GM23338 (cell line): Measurements from ENCODE around the gene ZNRF2. TPM values are rescaled to one million over a fixed set of nuclear protein-coding genes. Genes with fewer than 3 reads are reported as not detected.

Source experiments
- CREB1 ChIP-seq: fragments of 250-450 bp; sonication (Bioruptor Pico); IDR thresholded peaks from 2 replicates; pipeline ENCODE4 v1.5.0; 2020; ENCODE audit warnings: low read depth, mild to moderate bottlenecking, moderate library complexity
- CTCF ChIP-seq, 2 experiments: fragments of 200-600 bp in 1 of 2; sonication (generic) in 1 of 2; conservative IDR thresholded peaks; 2 replicates each; pipeline versions ENCODE4 v1.5.1 to v1.6.1; 2016 to 2017; ENCODE audit warnings: antibody characterized with exemption in 2 of 2, low read depth in 2 of 2, mild to moderate bottlenecking in 2 of 2, moderate library complexity in 1 of 2
- ETS1 ChIP-seq: IDR thresholded peaks from 2 replicates; pipeline ENCODE4 v1.6.1; 2016; ENCODE audit warnings: antibody characterized with exemption
- EZH2 ChIP-seq: fragments of 200-600 bp; sonication (generic); IDR thresholded peaks from one replicate; pipeline ENCODE4 v1.8.0; 2017; ENCODE audit warnings: antibody characterized with exemption, mild to moderate bottlenecking, low read depth; ENCODE audit not compliant: unreplicated experiment
- EZH2phosphoT487 ChIP-seq: fragments of 200-600 bp; sonication (generic); IDR thresholded peaks from one replicate; pipeline ENCODE4 v1.8.1; 2018; ENCODE audit warnings: antibody characterized with exemption; ENCODE audit not compliant: unreplicated experiment
- JUNB ChIP-seq: IDR thresholded peaks from one replicate; pipeline ENCODE4 v1.6.1; 2016; ENCODE audit warnings: antibody characterized with exemption; ENCODE audit not compliant: unreplicated experiment
- STAT1 ChIP-seq: IDR thresholded peaks from one replicate; pipeline ENCODE4 v1.6.1; 2016; ENCODE audit warnings: antibody characterized with exemption; ENCODE audit not compliant: unreplicated experiment
- ZNF331 ChIP-seq: fragments of 250-450 bp; sonication (Bioruptor Pico); IDR thresholded peaks from 2 replicates; pipeline ENCODE4 v1.5.0; 2020; ENCODE audit warnings: low read depth, mild to moderate bottlenecking, moderate library complexity
- ZNF462 ChIP-seq: fragments of 250-450 bp; sonication (Bioruptor Pico); IDR thresholded peaks from 2 replicates; pipeline ENCODE4 v1.5.0; 2020; ENCODE audit warnings: mild to moderate bottlenecking, moderate library complexity
- microRNA counts: library from miRNA; unstranded; fragments of <30 nt; microRNA quantifications from one replicate; lab custom pipeline; 2017
- microRNA-seq: library from miRNA; unstranded; fragments of <30 nt; microRNA quantifications from one replicate; pipeline ENCODE4, GENCODE V29; 2017
- polyA plus RNA-seq: library from polyadenylated mRNA; unstranded; fragments of >200 nt; fragmentation: Nextera tagmentation; extraction: Ambion mirVana; gene quantifications from 2 replicates; pipeline ENCODE4 v1.2.1, GENCODE V29; 2016
- small RNA-seq: library from RNA; depleted of rRNA; stranded (forward); fragments of <200 nt; gene quantifications from one replicate; pipeline ENCODE3, GENCODE V24; 2014; ENCODE audit warnings: low replicate concordance
- total RNA-seq: library from RNA; depleted of rRNA; stranded (reverse); fragments of >200 nt; shearing (Covaris generic); gene quantifications from 2 replicates; pipeline ENCODE4 v1.2.3, GENCODE V29; 2014; rRNA removed

The ZNRF2 gene
- total and polyA plus RNA-seq, 2 experiments from 2014 or later: 6.0 to 34.7 TPM

GRCh38 chr7:30413864-30414263 lies 129.5 kb downstream of the ZNRF2 start (continued):
- no peak for TF ChIP-seq ZNF462 (CRISPR knock-in tag)
- TF ChIP-seq ETS1: no peak
- TF ChIP-seq STAT1: no peak
- TF ChIP-seq ZNF331 (CRISPR knock-in tag): no peak
- TF ChIP-seq CTCF (conservative IDR thresholded peaks at IDR 0.05; ENCODE audit: low read depth in 2 of 2): no peak
- TF ChIP-seq EZH2phosphoT487: no peak
- TF ChIP-seq CREB1 (CRISPR knock-in tag): no peak
- TF ChIP-seq JUNB: no peak
- TF ChIP-seq EZH2: no peak

MicroRNAs encoded within 50 kb of the gene (microRNA counts, 767-probe panel; counts per million panel counts)
- microRNA hsa-miR-550a-5p (lab: Ali Mortazavi, UCI): not detected
- microRNA hsa-miR-550b-3p (lab: Ali Mortazavi, UCI): not detected

Small RNA genes within 50 kb of the gene (microRNA-seq; reads per million reads assigned to microRNA genes)
- gene MIR550A1 (not detected), gene MIR550B1 (not detected)

Small RNA genes within 50 kb of the gene (small RNA-seq; reads per million reads assigned to genes)
- not detected for gene MIR550A1

Other genes with a start within 250 kb of the ZNRF2 start
- 4.7 and 8.7 TPM in 2 replicates for gene MTURN, start 149.6 kb upstream of the ZNRF2 start, total RNA-seq
- gene MTURN, start 149.6 kb upstream of the ZNRF2 start, polyA plus RNA-seq: 3.0 and 3.1 TPM in 2 replicates
- 3.8 and 7.3 TPM in 2 replicates for gene NOD1, start 194.2 kb downstream of the ZNRF2 start, total RNA-seq
- gene NOD1, start 194.2 kb downstream of the ZNRF2 start, polyA plus RNA-seq: 2.1 and 3.3 TPM in 2 replicates
- 104 and 113 TPM in 2 replicates for gene GGCT, start 220.2 kb downstream of the ZNRF2 start, total RNA-seq
- 197 and 229 TPM in 2 replicates for gene GGCT, start 220.2 kb downstream of the ZNRF2 start, polyA plus RNA-seq